ENCODE results near the gene RNASEH2A. TPM values are rescaled to one million over a fixed set of nuclear protein-coding genes. Genes with fewer than 3 reads are reported as not detected.

RNASEH2A gene
- total RNA-seq, 1 donor from 2014 or later: 3.4 TPM

GRCh38 chr19:12836529-12836863 is 30.1 kb downstream of the RNASEH2A start:
- Histone ChIP-seq H3K27ac (no peak overlapping the region), H3K36me3 (no peaks in the 10 kb centered on the region), H3K4me3 (no peak overlapping the region), H3K27me3 (peaks cover 60% of the 10 kb centered on the region), H3K9me3 (no peaks in the 10 kb centered on the region), H3K4me1 (peaks cover 6 to 9% of the 10 kb centered on the region in 2 donors)
- no peak for TF ChIP-seq CTCF (IDR thresholded peaks at IDR 0.05)
- DNase-seq (ENCODE audit: low spot score in 2 of 2): no peak
- intact Hi-C loops (cut with DNase I): no loop called here

GRCh38 chr19:12837225-12837624 is 30.8 kb downstream of the RNASEH2A start:
- no peak for TF ChIP-seq CTCF (IDR thresholded peaks at IDR 0.05)
- intact Hi-C loops (cut with DNase I): no loop called here
- no peaks in the 10 kb centered on the region for H3K36me3 ChIP-seq
- H3K4me1 ChIP-seq: peaks cover 6 to 9% of the 10 kb centered on the region in 2 donors
- H3K4me3 ChIP-seq: no peak overlapping the region
- peaks cover 59% of the 10 kb centered on the region for H3K27me3 ChIP-seq
- no peak for DNase-seq (ENCODE audit: low spot score in 2 of 2)
- no peak overlapping the region for H3K27ac ChIP-seq
- no peaks in the 10 kb centered on the region for H3K9me3 ChIP-seq

- Histone ChIP-seq H3K36me3 (no peaks in the 10 kb centered on the region), H3K27me3 (peaks cover 55% of the 10 kb centered on the region), H3K4me1 (peaks cover 6 to 9% of the 10 kb centered on the region in 2 donors), H3K27ac (no peak within 1 kb of the TSS), H3K4me3 (peak within 1 kb of the TSS; percentile 34 to 49), H3K9me3 (no peaks in the 10 kb centered on the region)
- no peak for DNase-seq (ENCODE audit: low spot score in 2 of 2)
- intact Hi-C loops (cut with DNase I): no loop called here
- peak in 1 of 3 experiments; percentile 34 for TF ChIP-seq CTCF (IDR thresholded peaks at IDR 0.05)
Measured at GRCh38 chr19:12838182-12838885, 31.9 kb downstream of the RNASEH2A start, which contains the start of gene MAST1. TSS of gene MAST1 (plus strand) at chr19:12838515. CDS start at chr19:12838573, 58 bp downstream.

GRCh38 chr19:12838886-12839756 is 32.7 kb downstream of the RNASEH2A start:
- no peak for DNase-seq (ENCODE audit: low spot score in 2 of 2)
- Histone ChIP-seq H3K27me3 (peaks cover 52% of the 10 kb centered on the region), H3K36me3 (no peaks in the 10 kb centered on the region), H3K4me3 (peak overlapping the region in 1 of 2 donors; percentile 49), H3K27ac (no peak overlapping the region), H3K4me1 (peaks cover 5 to 6% of the 10 kb centered on the region in 2 donors), H3K9me3 (no peaks in the 10 kb centered on the region)
- no peak for TF ChIP-seq CTCF (IDR thresholded peaks at IDR 0.05)
- intact Hi-C loops (cut with DNase I): no loop called here

- no peak for TF ChIP-seq CTCF (IDR thresholded peaks at IDR 0.05)
- H3K4me1 ChIP-seq: peaks cover 5 to 6% of the 10 kb centered on the region in 2 donors
- H3K27me3 ChIP-seq: peaks cover 39% of the 10 kb centered on the region
- no peaks in the 10 kb centered on the region for H3K9me3 ChIP-seq
- no peak for DNase-seq (ENCODE audit: low spot score in 2 of 2)
- no peaks in the 10 kb centered on the region for H3K36me3 ChIP-seq
- H3K27ac ChIP-seq: no peak overlapping the region
- H3K4me3 ChIP-seq: peak overlapping the region; percentile 33 to 40
- intact Hi-C loops (cut with DNase I): no loop called here
Measured at GRCh38 chr19:12840091-12841079, 34.0 kb downstream of the RNASEH2A start.
